Measurements from ENCODE around the gene NRXN3.

- TF ChIP-seq MAX (IDR thresholded peaks at IDR 0.05) (no peak), POLR2A (IDR thresholded peaks at IDR 0.05; ENCODE audit: borderline replicate concordance, extremely low read depth, insufficient read depth, insufficient read length) (no peak), POLR2AphosphoS5 (IDR thresholded peaks at IDR 0.05; ENCODE audit: low read depth, low read length) (no peak), CTCF (IDR thresholded peaks at IDR 0.05 in 2 of 3, conservative IDR thresholded peaks at IDR 0.05 in 1 of 3; ENCODE audit: borderline replicate concordance in 1 of 3, insufficient read depth in 1 of 3, low read depth in 2 of 3, low read length in 2 of 3) (peak in 2 of 3 experiments; percentile 38 to 45; a peak in 4 of 6 replicates), ATF3 (IDR thresholded peaks at IDR 0.05) (no peak), ZBTB33 (IDR thresholded peaks at IDR 0.05; ENCODE audit: extremely low read depth, insufficient replicate concordance, low read length) (no peak)
Measured at GRCh38 chr14:78697341-78697740, 527.2 kb downstream of the NRXN3 start.

Measured in HCT116 (cell line).